ENCODE data around the gene AP2A1.

DNA sequence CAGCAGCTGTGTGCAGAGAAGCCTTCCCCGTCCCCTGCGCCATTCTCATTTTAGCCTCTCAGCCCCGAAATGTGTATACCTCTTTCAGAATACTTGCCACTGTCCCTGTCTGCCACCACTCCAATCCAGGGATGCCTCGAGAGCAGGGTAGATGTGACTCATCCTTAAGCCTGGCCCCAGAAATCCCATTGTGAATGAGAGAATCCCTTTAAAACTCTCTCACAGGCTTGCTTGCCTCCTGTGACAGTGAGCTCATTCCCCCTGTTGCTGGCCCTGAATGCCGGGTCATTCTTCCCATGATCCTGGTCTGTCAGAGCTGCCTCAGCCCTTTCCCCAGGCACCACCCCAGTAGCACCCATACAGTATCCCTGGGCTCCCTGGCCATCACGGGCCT is 9.6 kb downstream of the AP2A1 start:
- TF ChIP-seq, protein P1, sequence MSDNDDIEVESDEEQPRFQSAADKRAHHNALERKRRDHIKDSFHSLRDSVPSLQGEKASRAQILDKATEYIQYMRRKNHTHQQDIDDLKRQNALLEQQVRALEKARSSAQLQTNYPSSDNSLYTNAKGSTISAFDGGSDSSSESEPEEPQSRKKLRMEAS (CRISPR knock-in tag; IDR thresholded peaks at IDR 0.05), result no peak
- TF ChIP-seq, protein P2, sequence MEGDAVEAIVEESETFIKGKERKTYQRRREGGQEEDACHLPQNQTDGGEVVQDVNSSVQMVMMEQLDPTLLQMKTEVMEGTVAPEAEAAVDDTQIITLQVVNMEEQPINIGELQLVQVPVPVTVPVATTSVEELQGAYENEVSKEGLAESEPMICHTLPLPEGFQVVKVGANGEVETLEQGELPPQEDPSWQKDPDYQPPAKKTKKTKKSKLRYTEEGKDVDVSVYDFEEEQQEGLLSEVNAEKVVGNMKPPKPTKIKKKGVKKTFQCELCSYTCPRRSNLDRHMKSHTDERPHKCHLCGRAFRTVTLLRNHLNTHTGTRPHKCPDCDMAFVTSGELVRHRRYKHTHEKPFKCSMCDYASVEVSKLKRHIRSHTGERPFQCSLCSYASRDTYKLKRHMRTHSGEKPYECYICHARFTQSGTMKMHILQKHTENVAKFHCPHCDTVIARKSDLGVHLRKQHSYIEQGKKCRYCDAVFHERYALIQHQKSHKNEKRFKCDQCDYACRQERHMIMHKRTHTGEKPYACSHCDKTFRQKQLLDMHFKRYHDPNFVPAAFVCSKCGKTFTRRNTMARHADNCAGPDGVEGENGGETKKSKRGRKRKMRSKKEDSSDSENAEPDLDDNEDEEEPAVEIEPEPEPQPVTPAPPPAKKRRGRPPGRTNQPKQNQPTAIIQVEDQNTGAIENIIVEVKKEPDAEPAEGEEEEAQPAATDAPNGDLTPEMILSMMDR (IDR thresholded peaks at IDR 0.05), result no peak
- TF ChIP-seq ZNF121 (CRISPR knock-in tag; IDR thresholded peaks at IDR 0.05), result no peak
- TF ChIP-seq, protein P3, sequence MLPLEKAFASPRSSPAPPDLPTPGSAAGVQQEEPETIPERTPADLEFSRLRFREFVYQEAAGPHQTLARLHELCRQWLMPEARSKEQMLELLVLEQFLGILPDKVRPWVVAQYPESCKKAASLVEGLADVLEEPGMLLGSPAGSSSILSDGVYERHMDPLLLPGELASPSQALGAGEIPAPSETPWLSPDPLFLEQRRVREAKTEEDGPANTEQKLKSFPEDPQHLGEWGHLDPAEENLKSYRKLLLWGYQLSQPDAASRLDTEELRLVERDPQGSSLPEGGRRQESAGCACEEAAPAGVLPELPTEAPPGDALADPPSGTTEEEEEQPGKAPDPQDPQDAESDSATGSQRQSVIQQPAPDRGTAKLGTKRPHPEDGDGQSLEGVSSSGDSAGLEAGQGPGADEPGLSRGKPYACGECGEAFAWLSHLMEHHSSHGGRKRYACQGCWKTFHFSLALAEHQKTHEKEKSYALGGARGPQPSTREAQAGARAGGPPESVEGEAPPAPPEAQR (CRISPR knock-in tag; IDR thresholded peaks at IDR 0.05), result no peak
- TF ChIP-seq NFYB (CRISPR knock-in tag; conservative IDR thresholded peaks at IDR 0.05; ENCODE audit: low read depth), result no peak
- TF ChIP-seq ESRRA (CRISPR knock-in tag; IDR thresholded peaks at IDR 0.05; ENCODE audit: borderline replicate concordance), result no peak
- TF ChIP-seq, protein P4, sequence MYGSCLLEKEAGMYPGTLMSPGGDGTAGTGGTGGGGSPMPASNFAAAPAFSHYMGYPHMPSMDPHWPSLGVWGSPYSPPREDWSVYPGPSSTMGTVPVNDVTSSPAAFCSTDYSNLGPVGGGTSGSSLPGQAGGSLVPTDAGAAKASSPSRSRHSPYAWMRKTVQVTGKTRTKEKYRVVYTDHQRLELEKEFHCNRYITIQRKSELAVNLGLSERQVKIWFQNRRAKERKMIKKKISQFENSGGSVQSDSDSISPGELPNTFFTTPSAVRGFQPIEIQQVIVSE (CRISPR knock-in tag; IDR thresholded peaks at IDR 0.05; ENCODE audit: borderline replicate concordance), result no peak
- no peak for TF ChIP-seq ATF1 (CRISPR knock-in tag; IDR thresholded peaks at IDR 0.05)
